Mononuclear cell (primary cell): Measurements from ENCODE around the gene KAZN. TPM values are rescaled to one million over a fixed set of nuclear protein-coding genes. Genes with fewer than 3 reads are reported as not detected.

Source experiments
- H3K27me3 ChIP-seq: 2 replicates; pipeline ENCODE4 v1.6.0; 2011; ENCODE audit warnings: low read length, control low read depth; ENCODE audit not compliant: insufficient read depth
- H3K4me1 ChIP-seq: 2 replicates; pipeline ENCODE4 v1.5.1; 2011; ENCODE audit warnings: mild to moderate bottlenecking, low read length, control low read depth; ENCODE audit not compliant: insufficient read depth
- H3K4me3 ChIP-seq: 2 replicates; pipeline ENCODE4 v1.5.1; 2011; ENCODE audit warnings: mild to moderate bottlenecking, low read length, moderate library complexity
- H3K9me3 ChIP-seq: 2 replicates; pipeline ENCODE4 v1.5.1; 2011; ENCODE audit warnings: low read depth, mild to moderate bottlenecking, control low read depth, low read length
- total RNA-seq: library from RNA; depleted of rRNA; stranded (reverse); fragments of >200 nt; gene quantifications from one replicate; pipeline ENCODE4 v1.2.3, GENCODE V29; 2012

The KAZN gene
- total RNA-seq, 1 donor, result 0.31 TPM

- Histone ChIP-seq H3K4me3 (no peak overlapping the region), H3K27me3 (no peaks in the 10 kb centered on the region), H3K9me3 (no peaks in the 10 kb centered on the region), H3K4me1 (no peaks in the 10 kb centered on the region)
Measured at GRCh38 chr1:14971221-14971620, 372.7 kb downstream of the KAZN start.

- H3K9me3 ChIP-seq, result no peaks in the 10 kb centered on the region
- H3K27me3 ChIP-seq, result no peaks in the 10 kb centered on the region
- no peaks in the 10 kb centered on the region for H3K4me1 ChIP-seq
- H3K4me3 ChIP-seq, result no peak overlapping the region
Measured at GRCh38 chr1:14972107-14972506, 373.6 kb downstream of the KAZN start.

GRCh38 chr1:14973773-14974172, 375.3 kb downstream of the KAZN start:
- no peaks in the 10 kb centered on the region for H3K4me1 ChIP-seq
- H3K9me3 ChIP-seq, result no peaks in the 10 kb centered on the region
- no peak overlapping the region for H3K4me3 ChIP-seq
- H3K27me3 ChIP-seq, result no peaks in the 10 kb centered on the region

GRCh38 chr1:14974361-14974760, 375.9 kb downstream of the KAZN start:
- Histone ChIP-seq H3K4me3 (no peak overlapping the region), H3K27me3 (no peaks in the 10 kb centered on the region), H3K9me3 (no peaks in the 10 kb centered on the region), H3K4me1 (no peaks in the 10 kb centered on the region)

- Histone ChIP-seq H3K27me3 (no peaks in the 10 kb centered on the region), H3K4me1 (no peaks in the 10 kb centered on the region), H3K4me3 (no peak overlapping the region), H3K9me3 (no peaks in the 10 kb centered on the region)
Measured at GRCh38 chr1:14975119-14975518, 376.6 kb downstream of the KAZN start.

GRCh38 chr1:14976256-14976655, 377.8 kb downstream of the KAZN start:
- no peaks in the 10 kb centered on the region for H3K27me3 ChIP-seq
- no peak overlapping the region for H3K4me3 ChIP-seq
- H3K4me1 ChIP-seq, result no peaks in the 10 kb centered on the region
- H3K9me3 ChIP-seq, result no peaks in the 10 kb centered on the region

- Histone ChIP-seq H3K4me1 (no peaks in the 10 kb centered on the region), H3K9me3 (no peaks in the 10 kb centered on the region), H3K27me3 (no peaks in the 10 kb centered on the region), H3K4me3 (no peak overlapping the region)
Measured at GRCh38 chr1:14977338-14977931, 378.9 kb downstream of the KAZN start.

GRCh38 chr1:14980621-14981218, 382.2 kb downstream of the KAZN start:
- H3K4me1 ChIP-seq, result no peaks in the 10 kb centered on the region
- no peaks in the 10 kb centered on the region for H3K9me3 ChIP-seq
- no peaks in the 10 kb centered on the region for H3K27me3 ChIP-seq
- H3K4me3 ChIP-seq, result no peak overlapping the region

GRCh38 chr1:14982029-14982428, 383.5 kb downstream of the KAZN start:
- Histone ChIP-seq H3K4me1 (no peaks in the 10 kb centered on the region), H3K4me3 (no peak overlapping the region), H3K9me3 (no peaks in the 10 kb centered on the region), H3K27me3 (no peaks in the 10 kb centered on the region)

GRCh38 chr1:14983277-14983676, 384.8 kb downstream of the KAZN start:
- H3K27me3 ChIP-seq, result no peaks in the 10 kb centered on the region

GRCh38 chr1:14986168-14986567, 387.7 kb downstream of the KAZN start:
- no peak overlapping the region for H3K4me3 ChIP-seq
- H3K27me3 ChIP-seq, result no peaks in the 10 kb centered on the region
- no peaks in the 10 kb centered on the region for H3K9me3 ChIP-seq
- H3K4me1 ChIP-seq, result no peaks in the 10 kb centered on the region

More at GRCh38 chr1:14983277-14983676, 384.8 kb downstream of the KAZN start:
- H3K4me1 ChIP-seq, result no peaks in the 10 kb centered on the region
- no peak overlapping the region for H3K4me3 ChIP-seq
- no peaks in the 10 kb centered on the region for H3K9me3 ChIP-seq

GRCh38 chr1:14987829-14988603, 389.5 kb downstream of the KAZN start:
- Histone ChIP-seq H3K9me3 (no peaks in the 10 kb centered on the region), H3K27me3 (no peaks in the 10 kb centered on the region)

GRCh38 chr1:14988636-14989035, 390.2 kb downstream of the KAZN start:
- no peaks in the 10 kb centered on the region for H3K9me3 ChIP-seq
- H3K4me1 ChIP-seq, result no peaks in the 10 kb centered on the region
- no peaks in the 10 kb centered on the region for H3K27me3 ChIP-seq
- H3K4me3 ChIP-seq, result no peak overlapping the region

More at GRCh38 chr1:14987829-14988603, 389.5 kb downstream of the KAZN start:
- no peaks in the 10 kb centered on the region for H3K4me1 ChIP-seq
- H3K4me3 ChIP-seq, result no peak overlapping the region

- Histone ChIP-seq H3K9me3 (no peaks in the 10 kb centered on the region), H3K27me3 (no peaks in the 10 kb centered on the region), H3K4me3 (no peak overlapping the region), H3K4me1 (no peaks in the 10 kb centered on the region)
Measured at GRCh38 chr1:14989931-14990728, 391.6 kb downstream of the KAZN start.

- Histone ChIP-seq H3K9me3 (no peaks in the 10 kb centered on the region), H3K27me3 (no peaks in the 10 kb centered on the region), H3K4me3 (no peak overlapping the region), H3K4me1 (no peaks in the 10 kb centered on the region)
Measured at GRCh38 chr1:14993414-14993813, 394.9 kb downstream of the KAZN start.
